K562 (cell line): ENCODE data around the gene WDR27. TPM values are rescaled to one million over a fixed set of nuclear protein-coding genes. Genes with fewer than 3 reads are reported as not detected.

Source experiments
- CHD1 ChIP-seq: fragments of 200-600 bp; sonication (generic); IDR thresholded peaks from one replicate; pipeline ENCODE4 v1.6.1; 2012; ENCODE audit warnings: mild to moderate bottlenecking, moderate library complexity, low read length, inconsistent platforms
- ELF4 ChIP-seq: fragments of 450-650 bp; formaldehyde crosslinking; IDR thresholded peaks from 2 replicates; pipeline ENCODE4 v1.4.0; 2022; ENCODE audit warnings: missing genetic modification characterization
- GATAD2B ChIP-seq: fragments of 450-650 bp; IDR thresholded peaks from 2 replicates; pipeline ENCODE4 v1.6.1; 2017; ENCODE audit warnings: mild to moderate bottlenecking, borderline replicate concordance
- ILK ChIP-seq: fragments of 450-650 bp; IDR thresholded peaks from 2 replicates; pipeline ENCODE4 v1.6.1; 2016; ENCODE audit warnings: missing genetic modification characterization, low read depth, mild to moderate bottlenecking, missing compliant biosample characterization, moderate library complexity, borderline replicate concordance
- POLR2B ChIP-seq: fragments of 450-650 bp; IDR thresholded peaks from 2 replicates; pipeline ENCODE4 v1.6.1; 2018; ENCODE audit warnings: low read depth; ENCODE audit not compliant: partially characterized antibody
- POLR2G ChIP-seq: fragments of 200-400 bp; formaldehyde crosslinking; IDR thresholded peaks from 2 replicates; pipeline ENCODE4 v1.6.1; 2017; ENCODE audit warnings: low read depth, mild to moderate bottlenecking, antibody characterized with exemption, low read length, moderate library complexity
- SIRT6 ChIP-seq: IDR thresholded peaks from one replicate; pipeline ENCODE4 v1.6.1; 2012; ENCODE audit warnings: low read depth, mild to moderate bottlenecking, control low read depth, inconsistent platforms, low read length, moderate library complexity
- SMAD4 ChIP-seq: fragments of 250-450 bp; sonication (Bioruptor Pico); conservative IDR thresholded peaks from 2 replicates; pipeline ENCODE4 v1.8.0; 2021; ENCODE audit warnings: inconsistent platforms, mild to moderate bottlenecking, moderate library complexity
- polyA plus RNA-seq, 8 experiments: library from polyadenylated mRNA; depleted of rRNA in 4 of 8; stranded (reverse) in 5 of 8; unstranded in 3 of 8; fragments of >200 nt; fragmentation: Nextera tagmentation in 2 of 8; fragmentation: Illumina TruSeq in 1 of 8; extraction: Ambion mirVana in 2 of 8; extraction: Trizol in 1 of 8; gene quantifications; 2 replicates each; pipeline versions ENCODE4 v1.2.1 to v1.2.3, GENCODE V29; 2011 to 2014; ENCODE audit warnings: inconsistent platforms in 1 of 8, missing spikeins in 1 of 8
- total RNA-seq, 7 experiments: library from RNA; depleted of rRNA in 6 of 7; stranded (reverse); fragments of >200 nt in 6 of 7; fragmentation: Illumina TruSeq in 2 of 7; extraction: Trizol in 2 of 7; gene quantifications; 2 replicates each; pipeline versions ENCODE4 v1.2.1 to v1.2.3, GENCODE V29; 2011 to 2021; ENCODE audit warnings: low replicate concordance in 1 of 7
- TF ChIP-seq, protein P1 (sequence below), 3 experiments: fragments of 200-800 bp in 1 of 3; fragments of 250-450 bp in 1 of 3; fragments of 450-650 bp in 1 of 3; sonication (Bioruptor Pico) in 1 of 3; sonication (Bioruptor generic) in 1 of 3; formaldehyde crosslinking in 1 of 3; IDR thresholded peaks; 2 replicates each; pipeline versions ENCODE4 v1.6.1 to v1.8.0; 2016 to 2022; ENCODE audit warnings: mild to moderate bottlenecking in 2 of 3, missing genetic modification characterization in 2 of 3, missing compliant biosample characterization in 1 of 3, moderate library complexity in 1 of 3
- TF ChIP-seq, protein P2 (sequence below): fragments of 450-650 bp; conservative IDR thresholded peaks from 2 replicates; pipeline ENCODE4 v1.6.1; 2016; ENCODE audit warnings: missing genetic modification characterization, low read depth, mild to moderate bottlenecking, missing compliant biosample characterization, moderate library complexity
- TF ChIP-seq, protein P3 (sequence below): fragments of 250-450 bp; sonication (Bioruptor Pico); IDR thresholded peaks from 2 replicates; pipeline ENCODE4 v1.8.0; 2021; ENCODE audit warnings: moderate library complexity, mild to moderate bottlenecking, inconsistent platforms
- TF ChIP-seq, protein P4 (sequence below): fragments of 450-650 bp; IDR thresholded peaks from one replicate; pipeline ENCODE4 v1.6.1; 2018; ENCODE audit warnings: mild to moderate bottlenecking, moderate library complexity; ENCODE audit not compliant: partially characterized antibody
- TF ChIP-seq, protein P5 (sequence below): fragments of 250-450 bp; sonication (Bioruptor Pico); IDR thresholded peaks from 2 replicates; pipeline ENCODE4 v1.8.0; 2021; ENCODE audit warnings: moderate library complexity, mild to moderate bottlenecking, inconsistent platforms
- TF ChIP-seq, protein P6 (sequence below): fragments of 250-450 bp; sonication (Bioruptor Pico); IDR thresholded peaks from 2 replicates; pipeline ENCODE4 v1.5.0; 2021; ENCODE audit warnings: mild to moderate bottlenecking, borderline replicate concordance

The WDR27 gene
- total and polyA plus RNA-seq, 9 of the 15 experiments (the other 6 are each of a cell fraction or from before 2014, with no cell fraction given), result 4.3 to 77.2 (median 22.7) TPM

DNA sequence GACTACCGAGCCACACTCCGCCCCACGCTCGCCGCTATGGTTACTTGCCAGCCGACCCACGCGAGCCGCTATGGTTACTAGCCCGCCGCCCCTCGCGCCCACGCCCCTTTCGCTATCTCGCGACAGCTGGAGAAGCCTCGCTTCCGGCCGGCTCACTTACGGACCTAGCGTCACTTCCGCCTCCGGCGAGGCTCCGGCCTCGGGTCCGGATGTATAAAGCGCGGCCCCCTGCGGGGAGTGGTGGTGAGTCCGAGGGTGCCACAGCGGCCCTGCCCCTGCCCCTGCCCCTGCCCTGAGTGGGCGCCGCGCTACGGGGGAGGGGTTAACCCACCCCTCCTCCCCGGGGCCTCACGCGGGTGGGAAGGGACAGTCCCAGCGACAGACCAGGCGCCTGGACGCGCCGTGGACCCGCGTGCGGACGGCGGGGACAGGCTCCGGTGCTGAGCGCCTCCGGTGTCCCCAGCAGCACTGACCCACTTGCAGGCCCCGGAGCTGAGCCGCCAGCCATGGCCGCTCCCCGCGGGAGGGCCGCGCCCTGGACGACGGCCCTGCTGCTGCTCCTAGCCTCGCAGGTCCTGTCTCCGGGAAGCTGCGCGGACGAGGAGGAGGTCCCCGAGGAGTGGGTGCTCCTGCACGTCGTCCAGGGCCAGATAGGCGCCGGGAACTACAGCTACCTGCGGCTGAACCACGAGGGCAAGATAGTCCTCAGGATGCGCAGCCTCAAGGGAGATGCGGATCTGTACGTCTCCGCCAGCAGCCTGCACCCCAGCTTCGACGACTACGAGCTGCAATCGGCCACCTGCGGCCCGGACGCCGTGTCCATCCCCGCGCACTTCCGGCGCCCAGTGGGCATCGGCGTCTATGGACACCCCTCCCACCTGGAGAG is at the start of gene WDR27, which contains the start of gene C6orf120 (continued):
- TF ChIP-seq, protein P1, sequence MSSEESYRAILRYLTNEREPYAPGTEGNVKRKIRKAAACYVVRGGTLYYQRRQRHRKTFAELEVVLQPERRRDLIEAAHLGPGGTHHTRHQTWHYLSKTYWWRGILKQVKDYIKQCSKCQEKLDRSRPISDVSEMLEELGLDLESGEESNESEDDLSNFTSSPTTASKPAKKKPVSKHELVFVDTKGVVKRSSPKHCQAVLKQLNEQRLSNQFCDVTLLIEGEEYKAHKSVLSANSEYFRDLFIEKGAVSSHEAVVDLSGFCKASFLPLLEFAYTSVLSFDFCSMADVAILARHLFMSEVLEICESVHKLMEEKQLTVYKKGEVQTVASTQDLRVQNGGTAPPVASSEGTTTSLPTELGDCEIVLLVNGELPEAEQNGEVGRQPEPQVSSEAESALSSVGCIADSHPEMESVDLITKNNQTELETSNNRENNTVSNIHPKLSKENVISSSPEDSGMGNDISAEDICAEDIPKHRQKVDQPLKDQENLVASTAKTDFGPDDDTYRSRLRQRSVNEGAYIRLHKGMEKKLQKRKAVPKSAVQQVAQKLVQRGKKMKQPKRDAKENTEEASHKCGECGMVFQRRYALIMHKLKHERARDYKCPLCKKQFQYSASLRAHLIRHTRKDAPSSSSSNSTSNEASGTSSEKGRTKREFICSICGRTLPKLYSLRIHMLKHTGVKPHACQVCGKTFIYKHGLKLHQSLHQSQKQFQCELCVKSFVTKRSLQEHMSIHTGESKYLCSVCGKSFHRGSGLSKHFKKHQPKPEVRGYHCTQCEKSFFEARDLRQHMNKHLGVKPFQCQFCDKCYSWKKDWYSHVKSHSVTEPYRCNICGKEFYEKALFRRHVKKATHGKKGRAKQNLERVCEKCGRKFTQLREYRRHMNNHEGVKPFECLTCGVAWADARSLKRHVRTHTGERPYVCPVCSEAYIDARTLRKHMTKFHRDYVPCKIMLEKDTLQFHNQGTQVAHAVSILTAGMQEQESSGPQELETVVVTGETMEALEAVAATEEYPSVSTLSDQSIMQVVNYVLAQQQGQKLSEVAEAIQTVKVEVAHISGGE (CRISPR knock-in tag; IDR thresholded peaks at IDR 0.05), result peak in 2 of 3 experiments; percentile 69 to 93; a peak in 4 of 6 replicates
- no peak for TF ChIP-seq SIRT6
- TF ChIP-seq, protein P2, sequence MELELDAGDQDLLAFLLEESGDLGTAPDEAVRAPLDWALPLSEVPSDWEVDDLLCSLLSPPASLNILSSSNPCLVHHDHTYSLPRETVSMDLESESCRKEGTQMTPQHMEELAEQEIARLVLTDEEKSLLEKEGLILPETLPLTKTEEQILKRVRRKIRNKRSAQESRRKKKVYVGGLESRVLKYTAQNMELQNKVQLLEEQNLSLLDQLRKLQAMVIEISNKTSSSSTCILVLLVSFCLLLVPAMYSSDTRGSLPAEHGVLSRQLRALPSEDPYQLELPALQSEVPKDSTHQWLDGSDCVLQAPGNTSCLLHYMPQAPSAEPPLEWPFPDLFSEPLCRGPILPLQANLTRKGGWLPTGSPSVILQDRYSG (tag), result no peak
- TF ChIP-seq, protein P3, sequence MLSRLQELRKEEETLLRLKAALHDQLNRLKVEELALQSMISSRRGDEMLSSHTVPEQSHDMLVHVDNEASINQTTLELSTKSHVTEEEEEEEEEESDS (CRISPR knock-in tag), result no peak
- peak; percentile 99 for TF ChIP-seq POLR2G
- TF ChIP-seq GATAD2B, result peak; percentile 78; the same call in 1 of the 2 replicates
- TF ChIP-seq, protein P4, sequence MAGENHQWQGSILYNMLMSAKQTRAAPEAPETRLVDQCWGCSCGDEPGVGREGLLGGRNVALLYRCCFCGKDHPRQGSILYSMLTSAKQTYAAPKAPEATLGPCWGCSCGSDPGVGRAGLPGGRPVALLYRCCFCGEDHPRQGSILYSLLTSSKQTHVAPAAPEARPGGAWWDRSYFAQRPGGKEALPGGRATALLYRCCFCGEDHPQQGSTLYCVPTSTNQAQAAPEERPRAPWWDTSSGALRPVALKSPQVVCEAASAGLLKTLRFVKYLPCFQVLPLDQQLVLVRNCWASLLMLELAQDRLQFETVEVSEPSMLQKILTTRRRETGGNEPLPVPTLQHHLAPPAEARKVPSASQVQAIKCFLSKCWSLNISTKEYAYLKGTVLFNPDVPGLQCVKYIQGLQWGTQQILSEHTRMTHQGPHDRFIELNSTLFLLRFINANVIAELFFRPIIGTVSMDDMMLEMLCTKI, result no peak
- TF ChIP-seq SMAD4, result peak; percentile 19
- TF ChIP-seq ILK (tag), result no peak
- TF ChIP-seq, protein P5, sequence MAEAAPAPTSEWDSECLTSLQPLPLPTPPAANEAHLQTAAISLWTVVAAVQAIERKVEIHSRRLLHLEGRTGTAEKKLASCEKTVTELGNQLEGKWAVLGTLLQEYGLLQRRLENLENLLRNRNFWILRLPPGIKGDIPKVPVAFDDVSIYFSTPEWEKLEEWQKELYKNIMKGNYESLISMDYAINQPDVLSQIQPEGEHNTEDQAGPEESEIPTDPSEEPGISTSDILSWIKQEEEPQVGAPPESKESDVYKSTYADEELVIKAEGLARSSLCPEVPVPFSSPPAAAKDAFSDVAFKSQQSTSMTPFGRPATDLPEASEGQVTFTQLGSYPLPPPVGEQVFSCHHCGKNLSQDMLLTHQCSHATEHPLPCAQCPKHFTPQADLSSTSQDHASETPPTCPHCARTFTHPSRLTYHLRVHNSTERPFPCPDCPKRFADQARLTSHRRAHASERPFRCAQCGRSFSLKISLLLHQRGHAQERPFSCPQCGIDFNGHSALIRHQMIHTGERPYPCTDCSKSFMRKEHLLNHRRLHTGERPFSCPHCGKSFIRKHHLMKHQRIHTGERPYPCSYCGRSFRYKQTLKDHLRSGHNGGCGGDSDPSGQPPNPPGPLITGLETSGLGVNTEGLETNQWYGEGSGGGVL, result no peak
- TF ChIP-seq ELF4, result no peak; the same call in 1 of the 2 replicates
- TF ChIP-seq CHD1, result peak; percentile 86
- TF ChIP-seq, protein P6, sequence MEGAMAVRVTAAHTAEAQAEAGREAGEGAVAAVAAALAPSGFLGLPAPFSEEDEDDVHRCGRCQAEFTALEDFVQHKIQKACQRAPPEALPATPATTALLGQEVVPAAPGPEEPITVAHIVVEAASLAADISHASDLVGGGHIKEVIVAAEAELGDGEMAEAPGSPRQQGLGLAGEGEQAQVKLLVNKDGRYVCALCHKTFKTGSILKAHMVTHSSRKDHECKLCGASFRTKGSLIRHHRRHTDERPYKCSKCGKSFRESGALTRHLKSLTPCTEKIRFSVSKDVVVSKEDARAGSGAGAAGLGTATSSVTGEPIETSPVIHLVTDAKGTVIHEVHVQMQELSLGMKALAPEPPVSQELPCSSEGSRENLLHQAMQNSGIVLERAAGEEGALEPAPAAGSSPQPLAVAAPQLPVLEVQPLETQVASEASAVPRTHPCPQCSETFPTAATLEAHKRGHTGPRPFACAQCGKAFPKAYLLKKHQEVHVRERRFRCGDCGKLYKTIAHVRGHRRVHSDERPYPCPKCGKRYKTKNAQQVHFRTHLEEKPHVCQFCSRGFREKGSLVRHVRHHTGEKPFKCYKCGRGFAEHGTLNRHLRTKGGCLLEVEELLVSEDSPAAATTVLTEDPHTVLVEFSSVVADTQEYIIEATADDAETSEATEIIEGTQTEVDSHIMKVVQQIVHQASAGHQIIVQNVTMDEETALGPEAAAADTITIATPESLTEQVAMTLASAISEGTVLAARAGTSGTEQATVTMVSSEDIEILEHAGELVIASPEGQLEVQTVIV (CRISPR knock-in tag), result peak; percentile 88
- TF ChIP-seq POLR2B, result peak; percentile 91
